ENCODE data around the gene TMC3. TPM values are rescaled to one million over a fixed set of nuclear protein-coding genes. Genes with fewer than 3 reads are reported as not detected.

Gene TMC3
- total and polyA plus RNA-seq, 10 donors: not detected

- 65 to 76% (median 71%) methylated on average over 3 of the region's 3 CpGs for WGBS, 5 donors
- Histone ChIP-seq H3K27me3 (replicated peaks in 1 of 7) (no peaks in the 10 kb centered on the region), H3K4me1 (peaks cover 0 to 2% (median 0%) of the 10 kb centered on the region in 6 donors), H3K27ac (no peak overlapping the region), H3K9me3 (no peaks in the 10 kb centered on the region), H3K36me3 (peaks cover 0 to 10% (median 0%) of the 10 kb centered on the region in 6 donors), H3K4me3 (no peak overlapping the region)
- intact Hi-C loops (cut with DNase I; ENCODE audit: low total_unique reads): no loop called here
- no peak for DNase-seq
- TF ChIP-seq POLR2AphosphoS5 (IDR thresholded peaks at IDR 0.05) (no peak), CTCF (IDR thresholded peaks at IDR 0.05 in 8 of 11, conservative IDR thresholded peaks at IDR 0.05 in 3 of 11) (no peak), POLR2A (IDR thresholded peaks at IDR 0.05) (no peak)
Measured at GRCh38 chr15:81380203-81380602, 6.2 kb upstream of the TMC3 start.

GRCh38 chr15:81379269-81379668 is 5.3 kb upstream of the TMC3 start:
- Histone ChIP-seq H3K9me3 (no peaks in the 10 kb centered on the region), H3K27me3 (replicated peaks in 1 of 7) (no peaks in the 10 kb centered on the region), H3K36me3 (peaks cover 0 to 2% (median 0%) of the 10 kb centered on the region in 6 donors), H3K4me1 (peaks cover 0 to 2% (median 0%) of the 10 kb centered on the region in 6 donors), H3K27ac (no peak overlapping the region), H3K4me3 (no peak overlapping the region)
- intact Hi-C loops (cut with DNase I; ENCODE audit: low total_unique reads): no loop called here
- TF ChIP-seq CTCF (IDR thresholded peaks at IDR 0.05 in 8 of 11, conservative IDR thresholded peaks at IDR 0.05 in 3 of 11) (no peak), POLR2A (IDR thresholded peaks at IDR 0.05) (no peak), POLR2AphosphoS5 (IDR thresholded peaks at IDR 0.05) (no peak)
- 80 to 87% (median 83%) methylated on average over 9 of the region's 9 CpGs for WGBS, 5 donors
- DNase-seq: no peak

- Histone ChIP-seq H3K36me3 (no peaks in the 10 kb centered on the region), H3K27ac (no peak overlapping the region), H3K4me3 (no peak overlapping the region), H3K9me3 (no peaks in the 10 kb centered on the region), H3K4me1 (peaks cover 0 to 2% (median 0%) of the 10 kb centered on the region in 6 donors), H3K27me3 (replicated peaks in 1 of 7) (no peaks in the 10 kb centered on the region)
- intact Hi-C loops (cut with DNase I; ENCODE audit: low total_unique reads): no loop called here
- no peak for DNase-seq
- no peak for TF ChIP-seq CTCF (IDR thresholded peaks at IDR 0.05 in 8 of 11, conservative IDR thresholded peaks at IDR 0.05 in 3 of 11)
- no peak for TF ChIP-seq POLR2AphosphoS5 (IDR thresholded peaks at IDR 0.05)
- no peak for TF ChIP-seq POLR2A (IDR thresholded peaks at IDR 0.05)
- WGBS, 5 donors: 82 to 93% (median 91%) methylated on average over 2 of the region's 2 CpGs
Measured at GRCh38 chr15:81378443-81378842, 4.4 kb upstream of the TMC3 start.

- Histone ChIP-seq H3K4me1 (peaks cover 0 to 2% (median 0%) of the 10 kb centered on the region in 6 donors), H3K27ac (no peak overlapping the region), H3K9me3 (no peaks in the 10 kb centered on the region), H3K36me3 (no peaks in the 10 kb centered on the region), H3K27me3 (replicated peaks in 1 of 7) (no peaks in the 10 kb centered on the region), H3K4me3 (no peak overlapping the region)
- intact Hi-C loops (cut with DNase I; ENCODE audit: low total_unique reads): no loop called here
- WGBS, 5 donors: 55 to 73% (median 67%) methylated on average over 4 of the region's 4 CpGs
- DNase-seq: no peak
- TF ChIP-seq CTCF (IDR thresholded peaks at IDR 0.05 in 8 of 11, conservative IDR thresholded peaks at IDR 0.05 in 3 of 11): no peak
- no peak for TF ChIP-seq POLR2AphosphoS5 (IDR thresholded peaks at IDR 0.05)
- no peak for TF ChIP-seq POLR2A (IDR thresholded peaks at IDR 0.05)
Measured at GRCh38 chr15:81377871-81378270, 3.9 kb upstream of the TMC3 start.

All from spleen (tissue), 11 donors.